ENCODE results near the gene NOC4L.

The NOC4L gene

GRCh38 chr12:132199101-132199500, 54.8 kb downstream of the NOC4L start:
- TF ChIP-seq CTCF (IDR thresholded peaks at IDR 0.05; ENCODE audit: low read length) (no peak), EZH2 (IDR thresholded peaks at IDR 0.05; ENCODE audit: borderline replicate concordance, low read length) (no peak)
- Histone ChIP-seq H3K4me3 (ENCODE audit: low read depth, low read length, poor library complexity, severe bottlenecking) (no peak overlapping the region), H3K9me2 (ENCODE audit: low read depth, low read length) (no peaks in the 10 kb centered on the region), H3K4me2 (ENCODE audit: low read length) (no peak overlapping the region), H3K27ac (ENCODE audit: low read depth, low read length, poor library complexity, severe bottlenecking) (no peak overlapping the region), H3K9ac (ENCODE audit: low read length) (no peak overlapping the region), H3K27me3 (ENCODE audit: insufficient read depth, low read length) (no peaks in the 10 kb centered on the region), H4K20me1 (ENCODE audit: insufficient read depth, low read length) (no peaks in the 10 kb centered on the region), H3K36me3 (ENCODE audit: insufficient read depth, low read length) (no peaks in the 10 kb centered on the region), H3K79me2 (ENCODE audit: insufficient read depth, low read length) (no peaks in the 10 kb centered on the region), H3K9me3 (ENCODE audit: low read length) (peaks cover 6% of the 10 kb centered on the region), H3K4me1 (ENCODE audit: insufficient read depth, low read length, severe bottlenecking) (no peaks in the 10 kb centered on the region), H2AFZ (ENCODE audit: low read length) (no peak overlapping the region), H3F3A (ENCODE audit: insufficient read depth, low read length) (no peaks in the 10 kb centered on the region)

GRCh38 chr12:132199526-132200319, 55.5 kb downstream of the NOC4L start:
- H3K9me2 ChIP-seq (ENCODE audit: low read depth, low read length): no peaks in the 10 kb centered on the region
- no peaks in the 10 kb centered on the region for H3F3A ChIP-seq (ENCODE audit: insufficient read depth, low read length)
- no peak overlapping the region for H2AFZ ChIP-seq (ENCODE audit: low read length)
- no peak for TF ChIP-seq CTCF (IDR thresholded peaks at IDR 0.05; ENCODE audit: low read length)
- TF ChIP-seq EZH2 (IDR thresholded peaks at IDR 0.05; ENCODE audit: borderline replicate concordance, low read length): no peak
- H3K27ac ChIP-seq (ENCODE audit: low read depth, low read length, poor library complexity, severe bottlenecking): no peak overlapping the region
- H4K20me1 ChIP-seq (ENCODE audit: insufficient read depth, low read length): no peaks in the 10 kb centered on the region
- no peaks in the 10 kb centered on the region for H3K4me1 ChIP-seq (ENCODE audit: insufficient read depth, low read length, severe bottlenecking)
- no peaks in the 10 kb centered on the region for H3K27me3 ChIP-seq (ENCODE audit: insufficient read depth, low read length)
- H3K36me3 ChIP-seq (ENCODE audit: insufficient read depth, low read length): no peaks in the 10 kb centered on the region
- no peak overlapping the region for H3K4me3 ChIP-seq (ENCODE audit: low read depth, low read length, poor library complexity, severe bottlenecking)
- no peaks in the 10 kb centered on the region for H3K9me3 ChIP-seq (ENCODE audit: low read length)
- H3K9ac ChIP-seq (ENCODE audit: low read length): no peak overlapping the region
- H3K4me2 ChIP-seq (ENCODE audit: low read length): no peak overlapping the region
- no peaks in the 10 kb centered on the region for H3K79me2 ChIP-seq (ENCODE audit: insufficient read depth, low read length)

GRCh38 chr12:132200800-132201199, 56.5 kb downstream of the NOC4L start:
- 0 out of 2 replicates have a peak, but pooled peaks cover 1% of the 10 kb centered on the region for H3K27me3 ChIP-seq (ENCODE audit: insufficient read depth, low read length)

More at GRCh38 chr12:132200800-132201199, 56.5 kb downstream of the NOC4L start:
- no peak overlapping the region for H3K4me2 ChIP-seq (ENCODE audit: low read length)
- H3K79me2 ChIP-seq (ENCODE audit: insufficient read depth, low read length): no peaks in the 10 kb centered on the region
- no peak overlapping the region for H3K4me3 ChIP-seq (ENCODE audit: low read depth, low read length, poor library complexity, severe bottlenecking)
- no peaks in the 10 kb centered on the region for H3K9me2 ChIP-seq (ENCODE audit: low read depth, low read length)
- H3F3A ChIP-seq (ENCODE audit: insufficient read depth, low read length): no peaks in the 10 kb centered on the region
- no peak overlapping the region for H2AFZ ChIP-seq (ENCODE audit: low read length)
- H4K20me1 ChIP-seq (ENCODE audit: insufficient read depth, low read length): no peaks in the 10 kb centered on the region
- no peaks in the 10 kb centered on the region for H3K4me1 ChIP-seq (ENCODE audit: insufficient read depth, low read length, severe bottlenecking)
- no peak overlapping the region for H3K27ac ChIP-seq (ENCODE audit: low read depth, low read length, poor library complexity, severe bottlenecking)
- H3K9ac ChIP-seq (ENCODE audit: low read length): no peak overlapping the region
- H3K36me3 ChIP-seq (ENCODE audit: insufficient read depth, low read length): no peaks in the 10 kb centered on the region
- no peaks in the 10 kb centered on the region for H3K9me3 ChIP-seq (ENCODE audit: low read length)
- TF ChIP-seq CTCF (IDR thresholded peaks at IDR 0.05; ENCODE audit: low read length) (no peak), EZH2 (IDR thresholded peaks at IDR 0.05; ENCODE audit: borderline replicate concordance, low read length) (no peak)
